HCT116 (cell line): Measurements from ENCODE around the gene TRIB2. TPM values are rescaled to one million over a fixed set of nuclear protein-coding genes. Genes with fewer than 3 reads are reported as not detected.

Experiments used
- ATAC-seq: fragments of 200-7000 bp; cut with Tn5 transposase; 2 replicates; pipeline ENCODE4 v1.9.1; 2020; ENCODE audit warnings: mild to moderate bottlenecking, moderate library complexity
- BruUV-seq: library from RNA; stranded (reverse); fragments of 400-500 nt; replicated peaks from 2 replicates; lab custom pipeline; 2021; lab: Mats Ljungman, UMichigan
- CTCF ChIA-PET: fragments of 300-600 bp; sonication (Branson Sonifier 250); formaldehyde crosslinking; loops from one replicate; lab custom pipeline; 2021; ENCODE audit warnings: antibody characterized with exemption; lab: Charles Lee
- POLR2A ChIA-PET: fragments of 300-600, 350-600 bp; sonication (Branson Sonifier 250); formaldehyde crosslinking; loops from one replicate; lab custom pipeline; 2021; ENCODE audit warnings: antibody characterized with exemption; lab: Charles Lee
- RAD21 ChIA-PET, 2 experiments: fragments of 300-600 bp; sonication (Branson Sonifier 250); formaldehyde crosslinking; loops; one replicate each; lab custom pipeline; 2023; ENCODE audit warnings: low total read pairs in 2 of 2; ENCODE audit not compliant: uncharacterized antibody in 2 of 2, unreplicated experiment in 2 of 2, low non-redundant PET in 1 of 2; lab: Charles Lee
- DNase-seq: peaks from one replicate; pipeline ENCODE4 v3.0.0-alpha.2; 2010; ENCODE audit warnings: low read depth, low spot score
- H2AFZ ChIP-seq: fragments of 200-600 bp; shearing (Covaris generic), sonication (generic); 2 replicates; pipeline ENCODE4 v1.6.1; 2017; ENCODE audit warnings: low read depth, mixed run types, mixed read lengths, antibody characterized with exemption, low read length; ENCODE audit not compliant: poor library complexity, severe bottlenecking
- H3K27ac ChIP-seq: 2 replicates; pipeline ENCODE4 v1.5.1; 2012; ENCODE audit warnings: low read depth, low read length
- H3K27me3 ChIP-seq: fragments of 200-600 bp; sonication (generic); 2 replicates; pipeline ENCODE4 v1.6.1; 2016; ENCODE audit warnings: mixed run types, low read length, mixed read lengths; ENCODE audit not compliant: insufficient read depth
- H3K36me3 ChIP-seq, 2 experiments: fragments of 200-500 bp in 1 of 2; fragments of 200-600 bp in 1 of 2; sonication (Bioruptor generic) in 1 of 2; sonication (generic) in 1 of 2; 2 replicates each; pipeline versions ENCODE4 v1.5.1 to v1.6.1; 2014 to 2016; ENCODE audit warnings: low read length in 2 of 2, inconsistent platforms in 1 of 2, mixed read lengths in 1 of 2, mixed run types in 1 of 2; ENCODE audit not compliant: insufficient read depth in 2 of 2, control insufficient read depth in 1 of 2
- H3K4me1 ChIP-seq, 2 experiments: fragments of 200-600 bp in 1 of 2; sonication (generic) in 1 of 2; 2 replicates each; pipeline versions ENCODE4 v1.5.1 to v1.6.1; 2012 to 2017; ENCODE audit warnings: low read length in 2 of 2, inconsistent platforms in 1 of 2, mild to moderate bottlenecking in 1 of 2, mixed read lengths in 1 of 2, mixed run types in 1 of 2, moderate library complexity in 1 of 2; ENCODE audit not compliant: insufficient read depth in 2 of 2, control insufficient read depth in 1 of 2
- H3K4me2 ChIP-seq: fragments of 200-600 bp; sonication (generic); 2 replicates; pipeline ENCODE4 v1.6.1; 2017; ENCODE audit warnings: mixed run types, low read length, mixed read lengths
- H3K4me3 ChIP-seq, 2 experiments: fragments of 200-600 bp in 1 of 2; sonication (generic) in 1 of 2; replicated peaks in 1 of 2; 2 replicates each; pipeline ENCODE4 v1.5.1; 2011 to 2016; ENCODE audit warnings: low read length in 2 of 2, control low read depth in 1 of 2, low read depth in 1 of 2, mild to moderate bottlenecking in 1 of 2, mixed read lengths in 1 of 2, mixed run types in 1 of 2
- H3K79me2 ChIP-seq: fragments of 200-600 bp; sonication (generic); 2 replicates; pipeline ENCODE4 v1.6.1; 2017; ENCODE audit warnings: mild to moderate bottlenecking, mixed run types, low read length, moderate library complexity, mixed read lengths; ENCODE audit not compliant: insufficient read depth
- H3K9ac ChIP-seq: fragments of 200-600 bp; sonication (generic); 2 replicates; pipeline ENCODE4 v1.6.1; 2016; ENCODE audit warnings: low read length, mixed read lengths
- H3K9me2 ChIP-seq: fragments of 200-600 bp; sonication (generic), shearing (Covaris generic); 2 replicates; pipeline ENCODE4 v1.6.1; 2017; ENCODE audit warnings: mixed run types, mild to moderate bottlenecking, moderate library complexity; ENCODE audit not compliant: insufficient read depth
- H3K9me3 ChIP-seq, 2 experiments: fragments of 200-500 bp in 1 of 2; fragments of 200-600 bp in 1 of 2; sonication (Bioruptor generic) in 1 of 2; sonication (generic) in 1 of 2; 2 replicates each; pipeline ENCODE4 v1.6.1; 2014 to 2017; ENCODE audit warnings: low read length in 2 of 2, mixed read lengths in 2 of 2, inconsistent platforms in 1 of 2, low read depth in 1 of 2, mild to moderate bottlenecking in 1 of 2, mixed run types in 1 of 2, moderate library complexity in 1 of 2; ENCODE audit not compliant: control insufficient read depth in 1 of 2, insufficient read depth in 1 of 2
- H4K20me1 ChIP-seq: fragments of 200-600 bp; sonication (generic), shearing (Covaris generic); 2 replicates; pipeline ENCODE4 v1.6.1; 2017; ENCODE audit warnings: mixed run types, mild to moderate bottlenecking, moderate library complexity; ENCODE audit not compliant: insufficient read depth
- CBX3 ChIP-seq: IDR thresholded peaks from 2 replicates; pipeline ENCODE4 v1.6.1; 2012; ENCODE audit warnings: low read depth
- EGR1 ChIP-seq: IDR thresholded peaks from 2 replicates; pipeline ENCODE4 v1.6.1; 2012; ENCODE audit warnings: low read depth
- ELF1 ChIP-seq: IDR thresholded peaks from 2 replicates; pipeline ENCODE4 v1.6.1; 2012; ENCODE audit warnings: low read depth, borderline replicate concordance
- EZH2 ChIP-seq: fragments of 200-600 bp; sonication (generic); IDR thresholded peaks from 2 replicates; pipeline ENCODE4 v1.6.1; 2017; ENCODE audit warnings: antibody characterized with exemption, mixed run types
- JUND ChIP-seq: IDR thresholded peaks from 2 replicates; pipeline ENCODE4 v1.6.1; 2012
- MAX ChIP-seq: IDR thresholded peaks from 2 replicates; pipeline ENCODE4 v1.6.1; 2012
- RAD21 ChIP-seq: IDR thresholded peaks from 2 replicates; pipeline ENCODE4 v1.6.1; 2012; ENCODE audit warnings: low read depth, mild to moderate bottlenecking
- SIN3A ChIP-seq: IDR thresholded peaks from 2 replicates; pipeline ENCODE4 v1.6.1; 2012; ENCODE audit warnings: low read depth
- SRF ChIP-seq: IDR thresholded peaks from 2 replicates; pipeline ENCODE4 v1.6.1; 2012; ENCODE audit warnings: low read depth
- ZBTB33 ChIP-seq: IDR thresholded peaks from 2 replicates; pipeline ENCODE4 v1.6.1; 2011; ENCODE audit warnings: mild to moderate bottlenecking, low read length, moderate library complexity; ENCODE audit not compliant: insufficient replicate concordance; ENCODE audit errors: extremely low read depth
- intact Hi-C: fragments of 100-400 bp; cut with micrococcal nuclease; formaldehyde crosslinking; loops from 2 replicates; pipeline ENCODE4 v1.10.0; 2022
- total RNA-seq: library from RNA; stranded (reverse); gene quantifications from one replicate; pipeline ENCODE4 v1.2.1, GENCODE V29; 2021; ENCODE audit not compliant: unreplicated experiment

TRIB2 gene
- total RNA-seq, 1 experiment from 2014 or later, result 12.4 TPM

- ATAC-seq (no peak), DNase-seq (no peak)
- ChIA-PET CTCF (no interaction called here), POLR2A (no interaction called here), RAD21 (no interaction called here)
- Histone ChIP-seq H3K27me3 (no peaks in the 10 kb centered on the region), H3K36me3 (no peaks in the 10 kb centered on the region), H3K9ac (no peak overlapping the region), H3K79me2 (no peaks in the 10 kb centered on the region), H3K4me2 (no peak overlapping the region), H4K20me1 (no peaks in the 10 kb centered on the region), H3K9me2 (no peaks in the 10 kb centered on the region), H3K4me1 (peaks cover 0 to 4% of the 10 kb centered on the region in 2 experiments; a peak in 1 of 4 replicates), H3K27ac (no peak overlapping the region), H3K4me3 (no peak overlapping the region), H3K9me3 (no peaks in the 10 kb centered on the region), H2AFZ (no peak overlapping the region)
- BruUV-seq, result no TSS peak
- TF ChIP-seq SRF, result no peak
- no peak for TF ChIP-seq RAD21
- no peak for TF ChIP-seq CBX3
- TF ChIP-seq ZBTB33, result no peak
- TF ChIP-seq MAX, result no peak
- no peak for TF ChIP-seq JUND
- TF ChIP-seq ELF1, result no peak
- no peak for TF ChIP-seq EGR1
- no peak for TF ChIP-seq SIN3A
- TF ChIP-seq EZH2, result no peak
- intact Hi-C loops, result no loop called here
These were observed 26.2 kb downstream of the TRIB2 start for GRCh38 chr2:12742891-12743290.
